NCI-H510A treated with DMSO at 0.1 percent for 48 hours (cell line): ENCODE measurements around the gene HAVCR2.
"Not testable (repeated sequence)": the region's sequence is repeated elsewhere in the genome, so short reads cannot be mapped to it uniquely, and the experiment has no call there.

Source experiments
- DNase-seq: peaks from one replicate; lab custom pipeline; 2025; lab: John Stamatoyannopoulos, UW

HAVCR2 gene

DNA sequence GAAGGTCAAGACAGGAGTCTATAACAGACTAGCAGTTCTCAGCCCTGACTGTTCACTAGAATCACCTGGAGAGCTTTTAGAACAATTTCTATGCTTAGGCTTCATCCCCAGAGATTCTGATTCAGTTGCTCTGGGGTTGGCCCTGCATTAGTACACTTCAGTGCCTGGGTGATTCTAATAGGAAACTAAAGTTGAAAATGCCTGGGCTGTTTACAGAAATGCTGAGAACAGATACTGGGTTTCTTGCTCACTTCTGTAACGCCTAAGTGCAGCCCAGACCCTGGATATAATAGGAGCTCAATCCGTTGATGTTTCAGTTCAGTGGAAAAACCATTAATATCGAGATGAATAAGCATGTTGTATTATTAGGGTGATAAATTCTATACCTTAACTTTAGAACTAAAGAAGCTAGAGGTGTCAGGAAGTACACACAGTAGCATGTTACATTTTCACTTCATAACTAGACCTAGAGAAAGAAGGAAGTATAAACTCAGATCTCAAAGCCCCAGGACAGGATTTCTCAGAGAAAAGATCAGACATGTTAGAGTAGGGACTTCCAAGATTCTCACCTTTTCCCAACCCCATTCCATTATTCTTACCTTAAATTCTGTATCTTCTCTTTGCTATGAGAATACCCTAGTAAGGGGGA lies 20.4 kb downstream of the HAVCR2 start:
- DNase-seq = no peak

GRCh38 chr5:157086751-157087359 lies 22.0 kb downstream of the HAVCR2 start:
- no peak for DNase-seq

- DNase-seq = no peak
These were observed 22.9 kb downstream of the HAVCR2 start for GRCh38 chr5:157085930-157086329.

- DNase-seq = no peak
These were observed 28.6 kb downstream of the HAVCR2 start for GRCh38 chr5:157080286-157080685.

DNA sequence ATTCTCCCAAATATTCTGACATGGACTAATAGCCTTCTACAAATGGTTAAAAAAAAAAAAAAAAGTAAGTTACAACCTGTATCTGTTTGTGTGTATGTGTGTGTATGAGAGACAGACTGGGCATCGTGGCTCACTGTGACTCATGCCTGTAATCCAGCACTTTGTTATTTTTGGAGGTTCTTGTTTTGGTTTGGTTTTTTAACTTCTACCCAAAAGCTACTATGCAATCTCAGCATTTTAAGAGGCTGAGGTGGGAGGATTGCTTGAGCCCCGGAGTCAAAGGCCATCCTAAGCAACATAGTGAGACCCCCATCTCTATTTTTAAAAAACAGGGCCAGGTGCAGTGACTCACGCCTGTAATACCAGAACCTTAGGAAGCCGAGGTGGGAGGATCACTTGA lies 32.3 kb downstream of the HAVCR2 start:
- no peak for DNase-seq

DNA sequence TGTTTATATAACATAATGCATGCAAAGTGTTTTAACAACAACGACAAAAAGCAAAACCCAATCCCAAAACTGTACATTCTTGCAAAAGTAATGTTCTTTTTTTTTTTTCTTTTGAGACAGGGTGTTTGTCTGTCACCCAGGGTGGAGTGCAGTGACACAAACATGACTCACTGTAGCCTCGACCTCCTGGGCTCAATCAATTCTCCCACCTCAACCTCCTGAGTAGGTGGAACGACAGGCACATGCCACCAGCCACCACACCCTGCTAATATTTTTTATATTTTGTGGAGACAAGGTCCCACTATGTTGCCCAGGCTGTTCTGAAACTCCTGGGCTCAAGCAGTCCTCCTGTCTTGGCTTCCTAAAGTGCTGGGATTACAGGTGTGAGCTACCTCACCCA lies 36.3 kb downstream of the HAVCR2 start:
- no peak for DNase-seq

DNA sequence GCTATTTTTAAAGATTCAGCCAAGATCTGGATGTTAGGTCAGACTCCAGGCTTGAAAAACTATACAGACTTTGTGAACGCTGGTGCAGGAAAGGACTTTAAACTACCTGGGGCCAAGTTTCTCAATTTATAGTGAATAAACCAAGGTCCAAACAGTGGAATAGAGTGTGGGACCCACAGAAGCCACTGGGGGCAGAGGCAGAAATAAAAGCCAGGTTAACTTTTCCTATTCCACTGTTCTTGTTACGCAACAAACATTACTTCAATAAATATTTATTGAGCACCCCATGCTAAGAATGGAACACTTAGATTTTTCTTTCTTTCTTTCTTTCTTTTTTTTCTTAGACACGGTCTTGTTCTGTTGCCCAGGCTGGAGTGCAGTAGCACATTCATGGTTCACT lies 38.9 kb downstream of the HAVCR2 start:
- DNase-seq = no peak

DNA sequence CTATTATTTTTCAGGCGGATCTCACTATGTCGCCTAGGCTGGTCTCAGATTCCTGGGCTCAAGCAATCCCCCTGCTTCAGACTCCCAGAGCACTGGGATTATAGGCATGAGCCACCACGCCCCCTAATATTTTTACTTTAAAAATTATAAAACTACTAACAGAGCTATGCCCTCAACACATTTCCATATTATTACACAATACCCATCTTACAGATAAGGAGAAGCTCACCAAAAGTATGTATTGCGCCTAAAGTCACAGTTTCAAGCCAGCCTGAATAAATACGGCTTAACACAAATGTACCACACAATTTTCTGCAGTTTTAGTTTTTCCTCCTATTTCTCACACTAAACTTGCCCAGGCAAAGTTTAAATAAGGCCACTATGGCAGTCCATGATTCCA lies 40.1 kb downstream of the HAVCR2 start:
- DNase-seq = no peak

DNA sequence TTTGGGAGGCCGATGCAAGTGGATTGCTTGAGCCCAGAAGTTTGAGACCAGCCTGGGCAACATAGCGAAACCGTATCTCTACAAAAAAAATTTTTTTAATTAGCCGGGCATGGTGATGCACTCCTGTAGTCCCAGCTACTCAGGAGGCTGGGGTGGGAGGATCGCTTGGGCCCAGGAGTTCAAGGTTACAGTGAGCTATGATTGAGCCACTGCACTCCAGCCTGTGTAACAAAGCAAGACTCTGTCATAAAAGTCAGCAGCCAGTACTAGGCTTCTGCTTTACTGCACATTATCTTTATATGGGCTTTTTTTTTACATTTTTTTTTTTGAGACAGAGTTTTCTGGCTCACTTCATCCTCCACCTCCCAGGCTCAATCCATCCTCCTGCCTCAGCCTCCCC lies 40.5 kb downstream of the HAVCR2 start:
- DNase-seq = no peak

- no peak for DNase-seq
These were observed 41.8 kb downstream of the HAVCR2 start for GRCh38 chr5:157067005-157067404.

DNA sequence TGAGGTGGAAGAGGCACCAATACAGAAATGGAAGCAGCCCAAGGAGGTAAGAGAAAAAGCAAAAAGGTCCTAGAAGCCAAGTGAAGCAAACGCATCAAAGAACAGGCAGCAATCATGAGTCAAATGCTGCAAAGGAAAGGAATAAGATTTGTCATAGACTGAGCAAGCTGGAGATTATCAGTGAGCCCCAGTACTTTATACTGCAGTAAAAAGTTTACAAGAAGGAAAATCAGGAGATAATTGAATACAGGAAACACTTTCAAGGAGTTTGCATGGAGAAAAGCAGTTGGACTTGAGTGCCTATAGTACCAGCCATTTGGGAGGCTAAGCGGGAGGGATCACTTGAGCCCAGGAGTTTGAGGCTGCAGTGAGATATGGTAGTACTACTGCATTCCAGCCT lies 42.8 kb downstream of the HAVCR2 start:
- DNase-seq = no peak

DNA sequence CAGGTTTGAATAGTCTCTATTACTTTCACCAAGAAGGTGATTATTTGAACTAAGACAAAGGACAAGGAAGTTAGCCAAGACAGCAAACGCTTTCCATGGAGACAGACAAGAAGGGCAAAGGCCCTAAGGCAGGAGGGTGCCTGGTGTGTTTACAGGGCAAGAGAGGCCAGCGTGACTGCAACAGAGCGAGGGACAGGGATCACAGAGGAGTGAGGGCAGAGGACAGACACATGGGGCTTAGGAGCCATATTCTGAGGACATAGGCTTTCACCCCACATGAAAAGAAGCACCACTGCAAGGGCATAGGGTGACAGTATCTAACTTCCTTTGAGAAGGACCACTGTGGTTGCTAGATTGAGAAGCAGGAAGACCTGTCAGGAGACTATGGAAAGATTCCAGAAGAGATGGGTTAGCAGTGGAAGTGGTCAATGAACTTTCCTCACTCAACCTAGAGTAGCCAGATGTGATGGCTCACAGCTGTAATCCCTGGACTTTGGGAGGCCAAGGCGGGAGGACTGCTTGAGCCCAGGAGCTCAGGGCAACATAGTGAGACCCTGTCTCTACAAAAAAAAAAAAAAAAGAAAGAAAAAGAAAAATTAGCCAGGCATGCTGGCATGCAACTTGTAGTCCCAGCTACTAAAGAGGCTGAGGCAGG lies 44.9 kb downstream of the HAVCR2 start:
- no peak for DNase-seq

DNA sequence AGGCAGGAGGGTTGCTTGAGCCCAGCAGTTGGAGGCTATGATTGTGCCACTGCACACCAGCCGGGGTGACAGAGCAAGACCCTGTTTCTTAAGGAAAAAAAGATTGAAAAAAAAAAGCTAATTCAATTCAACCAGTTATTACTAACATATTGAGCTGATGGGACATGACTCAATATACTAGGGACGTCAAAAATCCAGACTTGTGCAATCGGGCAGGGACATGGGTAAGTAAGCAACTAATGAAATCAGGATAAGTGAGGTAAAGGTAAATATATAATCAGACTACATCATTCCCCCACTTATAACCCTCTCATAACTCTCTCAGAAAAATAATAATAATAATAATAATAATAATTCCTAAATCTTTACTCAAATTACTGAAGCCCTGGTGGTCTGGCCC lies 49.0 kb downstream of the HAVCR2 start:
- no peak for DNase-seq

DNA sequence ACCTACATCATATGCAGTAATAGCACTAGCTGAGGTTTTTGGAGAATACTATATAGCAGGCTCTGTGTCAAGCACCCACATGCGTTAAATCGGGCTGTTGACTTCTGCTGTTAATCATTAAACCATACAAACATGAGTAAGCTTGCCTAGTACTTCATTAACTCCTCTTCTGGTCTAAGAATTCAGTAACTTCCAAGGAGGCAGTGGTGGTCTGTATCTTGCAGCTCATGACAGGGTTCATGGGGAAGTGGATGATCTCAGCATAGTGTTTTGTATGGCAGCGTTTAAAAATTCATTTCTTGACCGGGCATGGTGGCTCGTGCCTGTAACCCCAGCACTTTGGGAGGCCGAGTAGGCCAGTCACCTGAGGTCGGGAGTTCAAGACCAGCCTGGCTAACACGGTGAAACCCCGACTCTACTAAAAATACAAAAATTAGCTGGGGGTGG lies 49.7 kb downstream of the HAVCR2 start, which contains the start of gene HAVCR1:
TSS of gene HAVCR1 (minus strand) at position 24 of the 447 bp plus-strand sequence. CDS start 1,173 bp downstream, outside the sequence.
- DNase-seq = no peak

- DNase-seq = no peak
These were observed 51.1 kb downstream of the HAVCR2 start for GRCh38 chr5:157057459-157058370.

DNA sequence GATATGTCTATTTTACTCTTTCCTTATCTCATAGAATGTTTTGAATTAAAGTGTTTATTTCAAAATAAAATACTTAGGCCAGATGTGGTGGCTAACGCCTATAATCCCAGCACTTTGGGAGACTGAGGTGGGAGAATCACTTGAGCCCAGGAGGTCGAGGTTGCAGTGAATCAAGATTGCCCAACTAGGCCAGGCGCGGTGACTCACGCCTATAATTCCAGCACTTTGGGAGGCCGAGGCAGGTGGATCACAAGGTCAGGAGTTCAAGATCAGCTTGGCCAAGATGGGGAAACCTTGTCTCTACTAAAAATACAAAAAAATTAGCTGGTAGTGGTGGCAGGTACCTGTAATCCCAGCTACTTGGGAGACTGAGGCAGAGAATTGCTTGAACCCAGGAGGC lies 52.0 kb downstream of the HAVCR2 start:
- DNase-seq = not testable (repeated sequence)

- DNase-seq = no peak
These were observed 57.1 kb downstream of the HAVCR2 start for GRCh38 chr5:157051604-157052245.

DNA sequence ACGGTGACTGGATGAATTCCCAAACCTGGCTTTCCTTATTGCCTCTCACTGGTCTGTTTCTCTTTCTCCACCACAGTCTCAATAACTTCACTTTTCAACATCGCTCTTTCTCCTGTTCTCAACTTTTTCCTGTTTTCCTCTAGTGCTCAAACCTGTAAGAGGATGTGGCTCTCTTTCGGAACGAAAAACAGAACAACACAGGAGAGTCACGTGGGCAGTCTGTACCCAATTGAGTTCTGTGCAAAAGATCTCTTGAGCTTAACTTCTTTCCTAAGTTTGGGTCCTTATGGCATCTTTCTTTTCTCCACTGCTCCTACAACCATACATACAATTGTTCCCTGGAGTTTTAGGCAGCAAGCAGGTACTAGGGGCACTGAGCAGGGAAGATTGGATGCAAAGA lies 58.8 kb downstream of the HAVCR2 start:
- DNase-seq = no peak

DNA sequence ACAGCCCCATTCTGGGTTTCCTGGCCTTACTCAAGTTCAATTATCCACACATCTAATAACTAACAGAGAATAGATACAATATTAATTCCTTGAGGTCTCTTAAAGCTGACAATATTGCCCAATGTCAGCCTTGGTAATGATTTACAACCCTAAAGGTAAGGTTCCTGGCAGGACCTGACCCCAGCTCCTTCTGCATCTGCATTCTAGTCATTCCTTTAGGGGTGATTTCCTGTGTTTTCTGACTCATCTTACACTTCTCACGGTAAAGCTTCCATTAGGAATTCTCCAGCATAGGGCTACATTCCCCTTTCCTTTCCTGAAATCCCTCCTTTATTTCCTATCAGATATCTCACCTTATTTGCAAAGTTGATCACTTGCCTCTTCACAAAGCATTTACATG lies 59.2 kb downstream of the HAVCR2 start:
- no peak for DNase-seq

DNA sequence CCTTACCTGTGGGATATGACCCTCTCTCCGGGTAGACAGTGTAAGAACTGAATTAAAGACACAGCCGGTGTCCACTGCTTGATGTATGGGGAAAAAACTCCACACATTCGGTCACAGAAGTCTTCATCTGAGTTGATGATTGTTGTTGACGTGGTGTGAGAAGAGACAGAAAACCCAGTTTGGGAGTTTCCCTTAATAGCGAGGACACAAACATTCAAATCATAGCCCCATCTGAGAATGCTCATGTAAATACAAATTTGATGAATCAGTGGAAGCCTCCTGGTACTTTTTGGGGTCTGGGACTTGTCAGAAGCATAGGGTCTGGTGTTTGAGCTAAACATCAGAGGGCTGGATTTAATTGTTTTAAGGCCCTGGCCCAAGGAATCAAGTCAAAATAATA lies 60.9 kb downstream of the HAVCR2 start:
- DNase-seq = no peak

- not testable (repeated sequence) for DNase-seq
These were observed 61.8 kb downstream of the HAVCR2 start for GRCh38 chr5:157047016-157047415.

- DNase-seq = no peak
These were observed 62.8 kb downstream of the HAVCR2 start for GRCh38 chr5:157046041-157046440.
